ENCODE measurements around the gene PRDX1.
"Not testable (repeated sequence)": the region's sequence is repeated elsewhere in the genome, so short reads cannot be mapped to it uniquely, and the experiment has no call there.

GRCh38 chr1:45523516-45523915 is 1.8 kb upstream of the PRDX1 start:
- TF ChIP-seq, protein P1, sequence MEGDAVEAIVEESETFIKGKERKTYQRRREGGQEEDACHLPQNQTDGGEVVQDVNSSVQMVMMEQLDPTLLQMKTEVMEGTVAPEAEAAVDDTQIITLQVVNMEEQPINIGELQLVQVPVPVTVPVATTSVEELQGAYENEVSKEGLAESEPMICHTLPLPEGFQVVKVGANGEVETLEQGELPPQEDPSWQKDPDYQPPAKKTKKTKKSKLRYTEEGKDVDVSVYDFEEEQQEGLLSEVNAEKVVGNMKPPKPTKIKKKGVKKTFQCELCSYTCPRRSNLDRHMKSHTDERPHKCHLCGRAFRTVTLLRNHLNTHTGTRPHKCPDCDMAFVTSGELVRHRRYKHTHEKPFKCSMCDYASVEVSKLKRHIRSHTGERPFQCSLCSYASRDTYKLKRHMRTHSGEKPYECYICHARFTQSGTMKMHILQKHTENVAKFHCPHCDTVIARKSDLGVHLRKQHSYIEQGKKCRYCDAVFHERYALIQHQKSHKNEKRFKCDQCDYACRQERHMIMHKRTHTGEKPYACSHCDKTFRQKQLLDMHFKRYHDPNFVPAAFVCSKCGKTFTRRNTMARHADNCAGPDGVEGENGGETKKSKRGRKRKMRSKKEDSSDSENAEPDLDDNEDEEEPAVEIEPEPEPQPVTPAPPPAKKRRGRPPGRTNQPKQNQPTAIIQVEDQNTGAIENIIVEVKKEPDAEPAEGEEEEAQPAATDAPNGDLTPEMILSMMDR (IDR thresholded peaks at IDR 0.05; ENCODE audit: borderline replicate concordance, extremely low read depth, low read length, poor library complexity, severe bottlenecking), result not testable (repeated sequence)
- not testable (repeated sequence) for TF ChIP-seq EZH2 (IDR thresholded peaks at IDR 0.05; ENCODE audit: borderline replicate concordance, low read depth, low read length, severe bottlenecking)

Data from DND-41 (cell line).